GM19468 (cell line): Measurements from ENCODE around the gene STX18.

ENCODE experiments used
- ATAC-seq: cut with Tn5 transposase; IDR thresholded peaks from one replicate; pipeline ENCODE4 v1.9.1; 2021; ENCODE audit warnings: mild to moderate bottlenecking, moderate library complexity, moderate number of reproducible peaks; ENCODE audit not compliant: unreplicated experiment; ENCODE audit errors: extremely low read depth

STX18 gene

DNA sequence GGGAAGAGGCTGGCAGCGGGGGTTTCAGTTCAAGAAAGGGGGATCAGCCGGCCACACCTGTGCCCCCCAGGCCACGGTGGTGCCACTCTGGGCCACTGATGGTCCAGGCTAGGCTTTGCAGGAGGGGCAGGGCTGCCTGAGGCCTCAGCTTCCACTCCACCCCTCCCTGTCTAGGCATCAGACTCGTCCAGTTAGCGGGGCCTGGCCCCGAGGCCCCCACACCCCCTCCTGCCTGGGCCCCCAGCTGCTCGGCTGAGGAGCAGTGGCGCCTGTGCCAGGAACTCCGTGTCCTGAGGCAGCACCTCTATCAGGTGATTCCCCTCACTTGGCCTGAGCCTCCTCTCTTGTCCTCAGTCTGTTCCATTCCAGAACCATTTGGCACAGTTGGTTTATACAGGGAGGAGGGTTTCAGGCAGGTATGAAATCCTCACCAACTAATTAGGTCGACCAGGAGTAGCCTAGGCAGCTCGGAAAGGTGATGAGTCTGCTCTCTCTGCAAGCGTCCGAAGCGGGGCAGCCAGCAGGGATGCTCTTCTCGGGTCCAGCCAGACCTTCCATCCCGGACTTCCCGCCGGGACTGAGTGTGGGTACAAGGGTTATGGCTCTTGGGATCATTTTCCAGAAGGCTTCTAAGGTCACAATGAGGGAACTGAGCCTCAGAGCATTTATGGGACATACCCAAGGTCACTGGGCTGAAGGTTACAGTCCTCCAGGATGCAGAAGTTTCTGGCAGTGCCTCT lies 152.8 kb downstream of the STX18 start:
- ATAC-seq: no peak

DNA sequence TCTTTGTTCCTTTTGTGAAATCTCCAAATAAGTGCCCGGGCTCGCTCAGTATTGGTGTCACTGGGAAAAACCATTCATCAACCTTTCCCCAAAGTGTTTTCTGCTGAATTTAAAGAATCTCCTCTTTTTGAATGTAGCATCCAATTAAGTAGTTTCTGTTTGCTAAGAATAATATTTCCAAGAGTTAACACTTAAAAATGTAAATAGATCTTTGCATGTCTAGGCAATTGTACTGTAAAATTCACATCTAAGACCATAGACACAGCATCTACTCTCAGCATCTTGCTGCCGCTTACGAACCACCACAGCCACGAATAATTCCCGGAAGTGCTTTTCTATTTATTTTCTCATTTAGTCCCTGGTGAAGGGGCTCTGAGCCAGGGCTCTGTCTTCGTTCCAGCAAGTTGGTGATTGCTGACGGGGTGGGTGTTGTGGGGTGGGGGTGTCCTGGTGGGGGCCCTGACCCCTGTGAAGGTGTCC lies 153.5 kb downstream of the STX18 start:
- no peak for ATAC-seq

DNA sequence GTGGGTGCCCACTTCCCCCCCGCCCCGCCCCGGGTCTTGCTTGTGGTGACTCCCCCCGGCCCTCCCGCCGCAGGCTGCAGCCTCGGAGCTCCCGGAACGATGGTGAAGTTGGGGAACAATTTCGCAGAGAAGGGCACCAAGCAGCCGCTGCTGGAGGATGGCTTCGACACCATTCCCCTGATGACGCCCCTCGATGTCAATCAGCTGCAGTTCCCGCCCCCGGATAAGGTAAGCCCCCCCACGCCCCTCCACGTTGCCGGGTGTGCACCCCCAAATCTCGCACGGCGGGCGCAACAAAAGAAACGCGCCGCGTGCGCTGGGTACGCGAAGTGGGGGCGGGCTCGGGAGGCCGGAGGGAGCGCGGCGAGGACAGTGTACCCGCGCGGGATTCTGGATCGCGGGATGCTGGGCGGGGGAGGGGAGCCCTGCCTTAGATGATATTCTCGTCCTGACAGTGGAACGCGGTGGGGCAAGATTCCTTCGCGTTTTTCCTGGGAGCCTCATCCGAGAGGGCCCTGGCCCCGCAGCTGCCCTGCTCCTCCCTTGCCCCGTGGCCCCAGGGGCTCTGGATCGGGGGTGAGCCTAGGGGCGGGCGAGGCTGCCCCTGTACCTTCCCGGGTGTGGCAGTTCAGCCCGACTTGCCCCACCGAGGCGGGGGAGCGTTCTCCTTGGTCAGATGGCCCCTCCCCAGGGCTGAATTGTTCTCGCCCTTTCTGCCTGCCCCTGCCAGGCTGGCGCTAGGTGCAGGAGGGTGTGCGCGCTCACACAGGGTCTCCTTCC lies 154.1 kb downstream of the STX18 start:
- no peak for ATAC-seq

DNA sequence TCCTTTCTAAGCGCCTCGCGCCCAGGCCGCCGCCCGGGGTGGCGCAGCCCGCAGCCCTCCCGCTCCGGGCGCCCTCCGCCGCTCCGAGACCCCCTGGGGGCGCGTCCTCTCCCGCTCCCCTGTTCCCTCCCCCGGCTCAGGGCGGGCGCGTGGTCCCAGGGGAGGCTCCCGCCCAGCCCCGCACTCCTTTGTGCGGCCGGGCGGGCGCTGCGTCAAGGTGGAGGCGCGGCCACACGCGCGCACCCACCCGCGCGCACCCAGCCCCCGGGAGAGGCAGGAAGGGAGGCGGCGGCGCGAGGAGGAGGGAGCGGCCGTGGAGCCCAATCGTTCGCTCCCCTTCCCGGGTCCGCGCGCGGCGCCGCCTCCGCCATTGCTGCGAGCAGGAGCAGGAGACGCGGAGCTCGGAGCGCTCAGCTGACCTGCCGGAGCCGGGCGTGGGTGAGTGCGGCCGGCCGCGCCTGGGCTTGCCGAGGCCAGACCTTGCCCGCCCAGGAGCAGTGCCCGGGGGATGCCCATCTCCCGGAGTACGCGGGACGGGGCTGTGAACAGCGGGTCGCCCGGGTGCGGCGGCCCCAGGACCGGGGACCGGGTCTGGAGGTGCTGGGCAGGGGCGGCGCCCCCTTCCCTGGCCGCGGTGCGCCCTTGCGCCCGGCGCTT lies 155.0 kb downstream of the STX18 start, which contains the start of gene NSG1:
NSG1 (plus strand) TSS at position 367 of the 657 bp plus-strand sequence. CDS start 528 bp downstream, outside the sequence.
- no peak for ATAC-seq

DNA sequence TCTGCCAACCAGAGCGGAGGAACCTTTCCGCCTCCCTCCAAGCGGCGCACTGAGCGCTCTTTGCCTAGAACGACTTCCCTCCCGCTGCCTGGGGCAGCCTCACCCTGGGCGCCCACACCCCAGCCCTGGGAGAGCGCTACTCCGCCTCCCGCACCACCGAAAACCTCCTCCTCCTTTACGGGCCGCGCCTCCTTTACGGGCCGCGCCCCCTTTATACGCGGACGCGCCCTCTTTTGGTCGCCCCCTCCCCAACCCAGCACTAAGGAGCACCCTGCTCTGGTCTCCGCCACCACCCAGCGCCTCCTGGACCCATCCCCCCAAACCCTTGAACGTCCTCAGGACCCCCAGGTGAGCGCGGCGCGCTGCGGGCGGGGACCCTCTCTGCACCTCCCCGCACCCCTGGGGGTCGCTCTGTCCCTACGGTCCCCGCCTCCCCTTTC lies 155.5 kb downstream of the STX18 start:
- no peak for ATAC-seq

DNA sequence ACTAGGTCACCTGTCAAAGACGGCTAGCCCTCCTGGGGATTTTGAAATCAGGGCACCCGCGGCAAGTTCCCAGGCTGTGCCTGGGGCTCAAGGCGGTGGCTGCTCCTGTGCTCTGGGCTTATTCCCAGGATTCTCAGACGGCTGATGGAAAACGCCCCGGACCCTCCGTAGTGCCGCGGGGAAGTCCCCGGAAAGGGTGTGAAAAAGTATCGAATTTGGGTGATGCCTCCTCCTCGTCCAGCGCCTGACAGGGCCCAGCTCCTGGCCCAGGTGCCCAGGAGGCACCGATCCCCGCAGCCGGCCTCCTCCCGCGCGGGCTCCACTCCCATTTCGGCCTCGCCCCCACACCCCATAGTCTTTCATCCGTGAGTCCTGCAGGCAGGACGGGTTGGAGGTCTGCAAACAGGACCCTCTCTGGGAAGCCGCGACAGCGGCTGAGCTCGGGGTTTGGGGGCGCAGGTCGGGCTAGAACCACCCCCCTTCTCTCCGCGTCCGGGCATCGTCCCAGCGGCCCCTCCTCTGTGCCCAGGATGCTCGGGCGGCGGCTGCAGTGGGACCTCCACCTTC lies 156.0 kb downstream of the STX18 start:
- no peak for ATAC-seq

DNA sequence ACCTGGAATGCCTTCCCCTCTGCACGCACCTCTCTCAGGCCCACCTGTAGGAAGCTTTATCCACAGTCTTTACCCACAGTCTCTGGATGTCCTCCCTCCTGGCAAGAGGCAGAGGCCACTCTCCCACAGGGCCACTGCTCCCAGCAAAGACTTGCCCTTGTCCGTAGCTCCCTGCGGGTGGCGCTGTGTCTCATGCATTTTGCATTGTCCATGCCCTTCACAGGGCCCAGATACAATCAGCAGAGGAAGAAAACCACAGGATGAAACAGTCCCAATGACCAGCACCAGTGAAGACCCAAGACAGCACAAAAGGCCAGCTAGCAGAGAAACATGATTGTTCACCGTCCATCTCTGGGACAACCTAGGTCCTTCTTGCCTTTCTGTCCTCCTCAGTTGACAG lies 157.0 kb downstream of the STX18 start:
- ATAC-seq: no peak

DNA sequence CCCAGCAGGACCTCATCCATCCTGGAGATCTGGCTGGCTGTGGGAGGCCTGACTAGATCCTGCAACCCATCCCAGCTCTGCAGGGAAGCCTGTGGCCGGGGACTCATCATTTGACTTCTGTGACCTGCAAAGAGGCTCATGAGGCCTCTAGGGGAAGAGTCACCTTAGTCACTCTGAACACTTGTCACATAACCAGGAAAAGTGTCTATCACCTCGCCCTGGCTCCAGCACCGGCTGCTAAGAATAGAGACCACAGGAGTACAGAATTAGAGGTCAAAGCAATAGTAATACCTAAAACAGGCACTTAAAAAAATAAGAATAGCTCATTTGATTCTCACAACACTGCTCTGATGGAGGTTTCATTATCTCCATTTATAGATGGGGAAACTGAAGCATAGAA lies 158.8 kb downstream of the STX18 start:
- no peak for ATAC-seq

DNA sequence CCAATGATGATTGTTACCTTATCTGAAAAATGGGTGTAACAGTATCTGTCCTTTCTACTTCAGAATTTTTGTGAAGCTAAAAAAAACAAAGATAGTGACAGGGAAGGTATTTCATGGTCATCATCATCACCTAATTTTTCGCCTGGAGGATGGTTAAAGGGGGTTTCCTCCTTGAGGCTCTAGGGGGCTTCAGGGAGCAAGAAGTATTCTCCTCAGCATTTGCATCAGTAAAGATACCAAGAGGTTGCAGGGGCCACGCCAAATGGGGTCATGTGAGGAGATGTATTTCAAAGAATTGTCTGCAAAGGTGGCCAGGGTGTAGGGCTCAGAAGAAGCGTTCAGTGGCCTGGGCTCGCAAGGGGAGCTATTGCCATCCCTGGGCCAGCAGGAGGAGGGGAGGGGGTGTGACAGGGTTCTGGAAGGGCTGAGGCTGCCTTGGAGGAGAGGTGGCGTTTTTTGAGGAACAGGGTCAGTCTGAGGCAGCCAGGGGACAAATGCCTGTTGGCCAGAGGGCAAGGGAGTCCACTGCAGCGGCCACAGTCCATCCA lies 162.2 kb downstream of the STX18 start:
- no peak for ATAC-seq

DNA sequence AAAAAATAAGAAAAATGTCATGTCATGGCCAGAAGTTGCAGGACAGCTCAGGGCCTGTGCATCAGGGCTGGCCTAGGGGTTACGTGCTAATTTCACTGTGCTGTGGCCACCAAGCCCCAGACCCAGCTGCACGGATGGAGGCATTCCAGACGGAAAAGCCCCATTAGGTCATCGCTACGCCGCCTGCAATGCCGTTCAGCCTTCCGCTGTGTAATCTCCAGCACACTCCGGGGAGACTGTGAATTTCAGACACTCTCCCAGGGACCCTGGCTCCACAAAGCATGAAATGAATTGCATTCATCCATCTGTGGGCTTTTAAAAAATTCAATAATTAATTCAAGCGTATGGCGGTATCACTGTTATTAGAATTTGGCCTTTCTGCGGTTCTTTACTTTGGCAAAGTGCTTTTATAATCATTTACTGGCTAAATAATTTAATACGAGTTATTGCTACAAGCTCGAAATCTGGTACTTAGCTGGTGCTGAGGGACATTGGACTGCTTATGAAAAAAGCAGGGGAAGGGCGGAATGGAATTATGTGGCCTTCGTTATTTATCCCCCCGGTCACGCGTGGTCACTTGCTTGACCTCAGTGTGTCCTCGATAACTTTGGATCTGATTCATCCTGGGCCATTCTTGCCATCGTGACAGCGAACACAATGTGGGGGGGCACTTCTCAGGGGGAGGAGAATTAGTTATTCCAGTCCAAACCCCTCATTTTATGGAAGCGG lies 164.0 kb downstream of the STX18 start:
- ATAC-seq: no peak

DNA sequence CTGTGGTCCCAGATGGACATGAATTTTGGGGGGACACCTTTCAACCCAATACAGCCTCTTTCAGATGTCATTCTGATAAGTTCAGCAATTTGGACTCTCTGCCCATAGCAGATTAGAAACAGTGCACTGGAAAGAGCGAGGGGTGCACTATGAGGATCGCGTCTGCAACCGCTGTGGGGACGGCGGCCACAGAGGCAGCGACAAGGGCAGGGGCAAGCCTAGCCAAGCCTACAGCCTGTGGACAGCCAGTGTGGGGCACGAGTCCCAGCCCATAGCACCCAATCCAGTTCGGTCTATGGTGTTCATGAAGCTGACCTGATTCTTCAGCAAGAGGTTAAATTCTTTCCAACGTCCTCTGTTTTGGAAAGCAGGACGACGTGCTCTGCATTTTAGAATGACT lies 164.7 kb downstream of the STX18 start:
- ATAC-seq: no peak

DNA sequence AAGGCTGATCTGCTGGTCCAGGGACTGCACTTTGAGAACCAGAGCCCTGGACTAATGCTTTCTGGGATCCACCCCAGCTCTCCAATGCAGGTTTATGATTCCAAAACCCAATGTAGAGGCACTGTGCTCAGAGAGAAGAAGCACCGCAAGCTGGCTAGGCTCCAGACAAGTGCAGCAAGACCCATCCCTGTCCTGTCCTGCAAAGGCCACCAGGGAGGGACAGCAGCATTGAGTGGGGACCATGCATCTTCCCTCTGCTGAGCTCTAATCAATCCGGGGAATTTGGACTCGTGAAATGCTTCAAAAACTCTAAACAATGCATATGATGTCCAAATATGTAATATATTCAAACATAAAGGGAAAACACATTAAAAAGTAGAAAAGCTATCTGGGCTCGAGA lies 165.8 kb downstream of the STX18 start:
- ATAC-seq: no peak

DNA sequence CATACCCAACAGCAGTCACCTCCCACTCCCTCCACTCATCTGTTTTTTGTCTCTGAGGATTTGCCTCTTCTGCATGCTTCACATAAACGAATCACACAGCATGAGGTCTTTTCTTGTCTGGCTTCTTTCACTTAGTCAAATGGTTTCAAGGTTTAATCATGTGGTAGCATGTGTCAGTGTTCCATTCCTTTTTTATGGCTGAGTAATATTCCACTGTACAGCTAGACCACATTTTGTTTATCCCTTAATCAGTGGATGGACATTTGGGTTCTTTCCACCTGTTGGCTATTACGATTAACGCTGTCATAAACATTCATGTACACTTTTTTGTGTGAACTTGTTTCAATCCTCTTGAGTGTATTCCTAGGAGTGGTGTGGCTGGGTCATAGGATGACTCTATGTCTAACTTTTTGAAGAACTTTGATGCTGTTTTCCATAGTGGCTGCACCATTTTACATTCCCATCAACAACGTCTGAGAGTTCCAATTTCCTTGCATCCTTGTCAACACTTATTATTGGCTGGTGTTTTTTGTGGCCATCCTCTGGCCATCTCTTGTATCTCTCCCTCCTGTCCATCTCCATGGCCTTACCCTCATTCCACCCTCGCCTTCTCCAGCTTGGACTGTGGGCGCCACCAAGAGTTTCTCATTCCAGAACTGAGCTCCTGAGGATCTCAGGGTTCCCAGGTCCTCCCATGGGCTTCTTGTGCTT lies 167.3 kb downstream of the STX18 start:
- no peak for ATAC-seq
